OCI-LY7 (cell line): ENCODE data around the gene PTBP3. TPM values are rescaled to one million over a fixed set of nuclear protein-coding genes. Genes with fewer than 3 reads are reported as not detected.

Experiments
- BruUV-seq: library from RNA; stranded (reverse); fragments of 400-500 nt; replicated peaks from 2 replicates; lab custom pipeline; 2021; lab: Mats Ljungman, UMichigan
- CTCF ChIA-PET: fragments of 300-600 bp; sonication (Branson Sonifier 250); formaldehyde crosslinking; loops from one replicate; lab custom pipeline; 2022; ENCODE audit warnings: antibody characterized with exemption; ENCODE audit not compliant: unreplicated experiment; lab: Charles Lee
- POLR2A ChIA-PET: fragments of 300-600 bp; sonication (Branson Sonifier 250); formaldehyde crosslinking; loops from one replicate; lab custom pipeline; 2022; ENCODE audit warnings: antibody characterized with exemption; lab: Charles Lee
- DNase-seq: peaks from one replicate; pipeline ENCODE4 v3.0.0-alpha.2; 2015; ENCODE audit warnings: low spot score
- H2AFZ ChIP-seq: fragments of 200-600 bp; sonication (generic), shearing (Covaris generic); 2 replicates; pipeline ENCODE4 v1.6.1; 2014; ENCODE audit warnings: mild to moderate bottlenecking, antibody characterized with exemption, low read length, moderate library complexity
- H3K27ac ChIP-seq: fragments of 200-600 bp; sonication (generic); 2 replicates; pipeline ENCODE4 v1.5.1; 2014; ENCODE audit warnings: mixed run types, low read depth, mild to moderate bottlenecking, moderate library complexity, low read length, inconsistent platforms; ENCODE audit not compliant: poor library complexity, severe bottlenecking
- H3K36me3 ChIP-seq: fragments of 200-600 bp; sonication (generic); 2 replicates; pipeline ENCODE4 v1.6.1; 2014; ENCODE audit warnings: mild to moderate bottlenecking, antibody characterized with exemption, low read length, moderate library complexity, mixed read lengths; ENCODE audit not compliant: insufficient read depth
- H3K4me1 ChIP-seq: fragments of 200-600 bp; sonication (generic); 2 replicates; pipeline ENCODE4 v1.5.1; 2014; ENCODE audit warnings: mild to moderate bottlenecking, low read length; ENCODE audit not compliant: insufficient read depth, poor library complexity, severe bottlenecking
- H3K4me2 ChIP-seq: fragments of 200-600 bp; sonication (generic); 2 replicates; pipeline ENCODE4 v1.6.1; 2014; ENCODE audit warnings: mild to moderate bottlenecking, low read length
- H3K4me3 ChIP-seq: fragments of 200-600 bp; sonication (generic); 2 replicates; pipeline ENCODE4 v1.5.1; 2014; ENCODE audit warnings: mild to moderate bottlenecking, low read depth, low read length; ENCODE audit not compliant: poor library complexity, severe bottlenecking
- H3K79me2 ChIP-seq: fragments of 200-600 bp; sonication (generic); 2 replicates; pipeline ENCODE4 v1.6.1; 2016; ENCODE audit warnings: low read depth, mild to moderate bottlenecking, low read length, moderate library complexity, mixed read lengths; ENCODE audit not compliant: insufficient read depth
- H3K9me2 ChIP-seq: fragments of 200-600 bp; sonication (generic); 2 replicates; pipeline ENCODE4 v1.6.1; 2016; ENCODE audit warnings: mild to moderate bottlenecking, low read length, mixed read lengths; ENCODE audit not compliant: insufficient read depth
- H3K9me3 ChIP-seq: fragments of 200-600 bp; sonication (generic); 2 replicates; pipeline ENCODE4 v1.6.1; 2014; ENCODE audit warnings: mild to moderate bottlenecking, mixed run types, low read length, mixed read lengths
- H4K20me1 ChIP-seq: fragments of 200-600 bp; sonication (generic); 2 replicates; pipeline ENCODE4 v1.6.1; 2014; ENCODE audit warnings: mild to moderate bottlenecking, antibody characterized with exemption, low read length, moderate library complexity, mixed read lengths; ENCODE audit not compliant: insufficient read depth
- CTCF ChIP-seq: fragments of 200-600 bp; sonication (generic); conservative IDR thresholded peaks from 2 replicates; pipeline ENCODE4 v1.5.1; 2014; ENCODE audit warnings: mild to moderate bottlenecking, antibody characterized with exemption, low read length, moderate library complexity, mixed read lengths
- EZH2phosphoT487 ChIP-seq: fragments of 200-600 bp; sonication (generic); IDR thresholded peaks from 2 replicates; pipeline ENCODE4 v1.6.1; 2018; ENCODE audit warnings: low read depth, borderline replicate concordance, mild to moderate bottlenecking, mixed run types, antibody characterized with exemption, low read length, moderate library complexity, mixed read lengths
- intact Hi-C: fragments of 100-400 bp; cut with micrococcal nuclease; formaldehyde crosslinking; loops from one replicate; pipeline ENCODE4 v1.10.0; 2022; ENCODE audit not compliant: unreplicated experiment
- total RNA-seq, 2 experiments: library from RNA; depleted of rRNA in 1 of 2; stranded (reverse); fragments of >200 nt in 1 of 2; shearing (Covaris generic) in 1 of 2; gene quantifications; 2 replicates each; pipeline ENCODE4 v1.2.3, GENCODE V29; 2014 to 2022

PTBP3 gene
- total RNA-seq, 2 experiments from 2014 or later = 38.1 to 98.2 TPM

DNA sequence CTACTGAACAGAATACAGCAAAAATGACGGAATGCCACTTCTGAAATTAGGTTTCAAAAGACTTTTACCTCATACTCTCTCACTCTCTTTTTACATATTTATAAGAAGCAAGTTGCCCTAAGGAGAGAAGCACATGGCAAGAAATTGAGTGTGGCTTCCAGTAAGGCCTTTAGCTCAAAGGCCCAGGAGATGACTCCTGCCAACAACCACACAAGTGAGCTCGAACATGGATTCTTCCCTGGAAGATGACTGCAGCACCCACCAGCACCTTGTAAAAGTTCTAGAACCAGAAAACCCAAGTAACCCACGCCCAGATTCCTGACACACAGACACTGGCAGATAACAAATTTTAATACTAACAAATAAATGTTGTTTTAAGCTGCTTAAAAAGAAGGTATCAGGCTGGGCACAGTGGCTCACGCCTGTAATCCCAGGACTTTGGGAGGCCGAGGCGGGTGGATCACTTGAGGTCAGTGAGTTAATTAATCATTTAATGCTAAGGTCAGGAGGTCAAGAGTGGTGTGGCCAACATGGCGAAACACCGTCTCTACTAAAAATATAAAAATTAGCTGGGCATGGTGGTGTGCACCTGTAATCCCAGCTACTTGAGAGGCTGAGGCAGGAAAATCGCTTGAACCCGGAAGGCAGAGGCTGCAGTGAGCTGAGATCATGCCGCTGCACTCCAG is 17.0 kb downstream of the PTBP3 start:
- Histone ChIP-seq H3K9me3 (0 out of 2 replicates have a peak, but pooled peaks cover 4% of the 10 kb centered on the region), H3K4me1 (no peaks in the 10 kb centered on the region), H3K9me2 (no peaks in the 10 kb centered on the region), H3K27ac (no peak overlapping the region), H3K4me3 (no peak overlapping the region), H2AFZ (no peak overlapping the region), H3K36me3 (peaks cover 19% of the 10 kb centered on the region), H4K20me1 (peaks cover 21% of the 10 kb centered on the region), H3K4me2 (no peak overlapping the region), H3K79me2 (peaks cover 98% of the 10 kb centered on the region)
- no peak for DNase-seq
- no TSS peak for BruUV-seq
- CTCF ChIA-PET = interaction anchor here (1.0 kb wide), 1 partner anchor 9 kb away, joined by 3 read pairs; no protein-coding TSS in a partner anchor
- intact Hi-C loops = no loop called here
- POLR2A ChIA-PET = interaction anchor here (0.6 to 2.4 kb wide), 4 partner anchors 9 to 535 kb away, joined by 3 to 9 read pairs (median 4); no protein-coding TSS in a partner anchor
- TF ChIP-seq CTCF (no peak), EZH2phosphoT487 (no peak)

DNA sequence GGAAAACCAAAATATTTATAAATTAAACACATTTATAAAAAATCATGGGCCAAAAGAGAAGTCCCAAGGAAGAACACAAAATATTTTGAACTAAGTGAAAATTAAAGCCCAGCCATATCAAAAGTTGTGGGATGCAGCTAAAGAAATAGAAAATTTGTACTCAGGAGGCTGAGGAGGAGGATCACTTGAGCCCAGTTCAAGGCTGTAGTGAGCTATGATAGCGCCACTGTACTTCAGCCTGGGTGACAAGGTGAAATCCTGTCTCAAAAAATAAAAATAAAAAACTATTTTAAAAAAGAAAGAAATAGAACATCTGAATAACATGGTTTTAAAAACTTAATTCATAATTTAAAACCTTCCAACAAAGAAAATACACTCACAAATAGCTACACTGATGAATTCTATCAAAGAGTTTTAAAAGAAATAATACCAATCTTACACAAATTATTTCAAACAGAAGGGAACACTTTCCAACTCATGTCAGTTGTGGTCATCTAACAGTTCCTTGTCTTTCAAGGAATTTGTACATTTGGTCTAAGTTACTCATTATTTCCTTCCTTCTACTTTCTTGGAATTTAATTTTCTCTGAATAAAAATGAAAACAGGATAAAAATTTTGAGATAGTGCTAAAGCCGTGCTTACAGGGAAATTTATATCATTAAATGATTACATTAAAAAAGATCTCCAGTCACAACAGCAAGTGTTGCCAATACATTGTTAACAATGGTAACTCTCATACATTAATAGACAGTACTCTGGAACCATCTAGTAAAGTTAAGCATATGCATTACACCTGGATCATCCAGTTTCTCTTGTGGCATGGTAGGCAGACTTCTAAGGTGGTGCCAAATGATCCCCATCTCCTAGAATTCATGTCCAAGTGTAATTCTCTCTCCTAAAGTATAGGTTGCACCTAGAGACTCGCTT is 17.8 kb downstream of the PTBP3 start:
- no peak overlapping the region for H3K4me2 ChIP-seq
- no TSS peak for BruUV-seq
- POLR2A ChIA-PET = interaction anchor here (0.6 to 1.0 kb wide), 2 partner anchors 10 to 18 kb away, joined by 3 to 6 read pairs; no protein-coding TSS in a partner anchor
- H3K9me3 ChIP-seq = 0 out of 2 replicates have a peak, but pooled peaks cover 4% of the 10 kb centered on the region
- no peaks in the 10 kb centered on the region for H3K9me2 ChIP-seq
- CTCF ChIA-PET = no interaction called here
- intact Hi-C loops = no loop called here
- no peaks in the 10 kb centered on the region for H3K4me1 ChIP-seq
- H3K4me3 ChIP-seq = no peak overlapping the region
- no peak overlapping the region for H2AFZ ChIP-seq
- no peak for DNase-seq
- no peak for TF ChIP-seq EZH2phosphoT487
- TF ChIP-seq CTCF = no peak
- H3K79me2 ChIP-seq = peaks cover 99% of the 10 kb centered on the region
- H4K20me1 ChIP-seq = peaks cover 29% of the 10 kb centered on the region
- H3K36me3 ChIP-seq = peaks cover 16% of the 10 kb centered on the region
- no peak overlapping the region for H3K27ac ChIP-seq
